ENCODE results near the gene SH2B2.

- TF ChIP-seq CTCF (IDR thresholded peaks at IDR 0.05; ENCODE audit: low read depth, low read length) (no peak), POLR2A (IDR thresholded peaks at IDR 0.05; ENCODE audit: extremely low read depth, insufficient read length) (no peak)
These were observed 31.2 kb upstream of the SH2B2 start for GRCh38 chr7:102255501-102255900.

All from NB4 (cell line).